GM18520 (cell line): ENCODE measurements around the gene EGFL8.
"Not testable (repeated sequence)": the region's sequence is repeated elsewhere in the genome, so short reads cannot be mapped to it uniquely, and the experiment has no call there.

Source experiments
- ATAC-seq: cut with Tn5 transposase; IDR thresholded peaks from one replicate; pipeline ENCODE4 v1.9.1; 2021; ENCODE audit not compliant: unreplicated experiment

Gene EGFL8

GRCh38 chr6:32182555-32182981, 18.2 kb downstream of the EGFL8 start:
- ATAC-seq = no peak

GRCh38 chr6:32183030-32183429, 18.6 kb downstream of the EGFL8 start:
- ATAC-seq = no peak

- no peak for ATAC-seq
Observed at GRCh38 chr6:32183483-32184083, 19.2 kb downstream of the EGFL8 start.

DNA sequence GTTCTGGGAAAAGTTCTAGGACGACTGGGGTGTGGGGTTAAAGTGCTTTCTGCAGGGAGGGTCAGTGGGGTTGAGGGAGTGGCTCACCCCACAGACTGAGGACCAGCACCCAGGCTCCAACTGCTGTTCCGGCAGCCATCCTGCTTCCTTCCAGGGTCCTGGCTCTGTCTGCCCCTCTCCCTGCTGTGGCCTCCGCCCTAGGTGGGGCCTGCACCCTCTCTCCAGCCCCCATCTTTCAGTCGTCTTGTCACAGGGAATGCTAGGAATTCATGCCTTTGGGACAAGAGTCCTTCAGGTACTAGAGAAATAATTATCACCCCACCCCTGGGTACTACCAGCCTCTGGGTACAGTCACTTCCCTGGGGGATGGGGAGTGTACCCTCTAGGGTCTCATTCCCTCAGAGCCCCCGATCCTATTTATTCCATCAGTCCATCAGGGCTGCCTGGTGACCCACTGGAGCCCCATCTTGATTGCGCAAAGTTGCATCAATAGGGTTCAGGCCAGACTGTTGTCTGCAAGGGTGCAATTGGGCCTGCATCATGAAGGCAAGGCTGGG, 19.8 kb downstream of the EGFL8 start, which contains the start of gene AGER:
AGER (minus strand) TSS at position 170 of the 557 bp plus-strand sequence; CDS start at position 139, 31 bp downstream.
- no peak for ATAC-seq

DNA sequence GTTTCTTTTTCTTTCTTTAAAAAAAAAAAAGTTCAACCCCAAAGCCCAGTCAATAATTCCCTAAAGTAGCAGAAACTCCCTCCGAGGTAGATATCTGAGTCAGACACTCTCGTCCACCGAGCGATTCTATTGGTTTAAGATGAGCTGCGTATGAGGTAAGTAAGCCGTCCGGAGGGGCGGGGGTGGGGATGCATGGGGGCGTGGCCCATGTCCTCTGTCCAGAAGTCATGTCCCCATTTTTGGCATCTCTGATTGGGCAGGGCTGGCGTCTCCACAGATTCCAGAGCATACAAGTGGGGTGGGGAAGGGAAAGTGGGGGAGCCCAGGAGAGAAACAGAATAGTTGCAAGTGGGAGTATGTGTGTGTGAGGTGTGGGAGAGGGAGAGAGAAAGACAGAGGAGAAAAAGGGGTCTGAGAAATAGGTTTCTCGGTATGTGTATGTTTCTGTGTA, 21.3 kb downstream of the EGFL8 start:
- ATAC-seq = not testable (repeated sequence)

- ATAC-seq = not testable (repeated sequence)
Observed at GRCh38 chr6:32186151-32186840, 21.9 kb downstream of the EGFL8 start.

DNA sequence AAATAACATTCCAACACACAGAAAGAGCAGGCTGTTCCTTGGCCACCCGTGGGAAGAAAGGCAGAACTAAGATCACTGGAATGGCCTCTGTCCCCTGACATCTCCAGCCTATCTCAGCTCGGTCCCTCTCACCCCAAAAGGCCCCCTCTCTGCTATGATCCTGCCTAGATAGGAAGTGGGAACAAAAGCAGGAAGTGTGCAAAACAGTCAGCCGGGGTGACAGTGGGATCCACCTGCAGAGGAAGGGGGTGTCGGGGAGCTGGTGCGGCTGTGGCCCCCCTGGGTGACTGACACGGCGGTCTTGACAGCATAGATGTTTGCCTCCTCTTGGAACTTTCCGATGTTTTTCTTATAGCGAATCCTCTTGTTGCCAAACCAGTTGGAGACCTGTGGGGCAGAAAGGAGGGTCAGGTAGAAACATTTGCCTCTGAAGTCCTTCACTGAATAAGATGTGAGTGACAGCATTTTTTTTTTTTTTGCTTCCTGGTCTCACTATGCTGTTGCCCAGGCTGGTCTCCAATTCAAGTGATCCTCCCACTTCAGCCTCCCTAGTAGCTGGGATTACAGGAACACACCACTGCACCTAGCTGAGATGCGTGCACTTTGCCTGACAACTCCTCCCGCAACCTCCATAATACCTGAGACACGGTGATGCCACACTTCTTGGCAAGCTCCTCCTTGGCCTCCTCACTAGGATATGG, 22.8 kb downstream of the EGFL8 start:
- ATAC-seq = no peak

- not testable (repeated sequence) for ATAC-seq
Observed at GRCh38 chr6:32187725-32188380, 23.5 kb downstream of the EGFL8 start.

DNA sequence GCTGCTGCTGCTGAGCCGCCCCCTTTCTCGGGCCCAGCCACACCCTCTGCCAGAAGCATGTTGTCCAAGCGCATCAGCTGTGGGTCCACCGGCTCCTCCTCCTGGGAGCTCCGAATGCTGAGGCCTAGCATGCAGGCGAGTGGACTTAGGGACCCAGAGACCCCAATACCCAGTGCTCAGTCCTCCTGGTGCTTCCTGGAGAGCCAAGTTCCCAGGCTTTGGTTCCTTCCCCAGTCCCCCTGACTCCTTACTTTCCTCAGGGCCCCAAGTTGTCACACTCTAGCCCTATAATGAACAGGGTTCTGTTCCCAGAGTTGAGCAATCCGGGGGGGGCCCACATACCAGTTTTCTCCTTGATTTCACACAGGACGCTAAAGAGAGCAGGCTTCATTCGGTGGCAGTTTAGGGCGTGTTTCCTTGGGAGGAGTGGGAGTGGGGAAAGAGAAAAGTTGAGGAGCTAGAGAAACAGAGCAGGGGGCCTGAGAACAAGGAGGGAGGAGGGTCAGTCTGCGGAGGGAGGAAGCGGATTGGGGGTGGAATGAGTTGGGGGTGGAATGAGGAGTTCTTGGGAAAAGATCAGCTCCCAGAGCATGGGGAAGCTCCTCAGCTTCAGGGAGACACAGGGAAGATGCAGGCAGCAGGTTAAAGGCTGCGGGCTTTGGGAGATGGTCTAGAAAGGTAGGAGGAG, 24.1 kb downstream of the EGFL8 start:
- ATAC-seq = no peak

GRCh38 chr6:32189069-32189741, 24.8 kb downstream of the EGFL8 start:
- ATAC-seq = no peak

- ATAC-seq = no peak
Observed at GRCh38 chr6:32189742-32190053, 25.3 kb downstream of the EGFL8 start.

GRCh38 chr6:32190054-32190851, 25.9 kb downstream of the EGFL8 start, which contains the start of gene PBX2:
Gene PBX2, minus strand, starts transcription at chr6:32190202. Its CDS starts 287 bp downstream, at chr6:32189915.
- ATAC-seq = no peak

- no peak for ATAC-seq
Observed at GRCh38 chr6:32190911-32191677, 26.7 kb downstream of the EGFL8 start.

DNA sequence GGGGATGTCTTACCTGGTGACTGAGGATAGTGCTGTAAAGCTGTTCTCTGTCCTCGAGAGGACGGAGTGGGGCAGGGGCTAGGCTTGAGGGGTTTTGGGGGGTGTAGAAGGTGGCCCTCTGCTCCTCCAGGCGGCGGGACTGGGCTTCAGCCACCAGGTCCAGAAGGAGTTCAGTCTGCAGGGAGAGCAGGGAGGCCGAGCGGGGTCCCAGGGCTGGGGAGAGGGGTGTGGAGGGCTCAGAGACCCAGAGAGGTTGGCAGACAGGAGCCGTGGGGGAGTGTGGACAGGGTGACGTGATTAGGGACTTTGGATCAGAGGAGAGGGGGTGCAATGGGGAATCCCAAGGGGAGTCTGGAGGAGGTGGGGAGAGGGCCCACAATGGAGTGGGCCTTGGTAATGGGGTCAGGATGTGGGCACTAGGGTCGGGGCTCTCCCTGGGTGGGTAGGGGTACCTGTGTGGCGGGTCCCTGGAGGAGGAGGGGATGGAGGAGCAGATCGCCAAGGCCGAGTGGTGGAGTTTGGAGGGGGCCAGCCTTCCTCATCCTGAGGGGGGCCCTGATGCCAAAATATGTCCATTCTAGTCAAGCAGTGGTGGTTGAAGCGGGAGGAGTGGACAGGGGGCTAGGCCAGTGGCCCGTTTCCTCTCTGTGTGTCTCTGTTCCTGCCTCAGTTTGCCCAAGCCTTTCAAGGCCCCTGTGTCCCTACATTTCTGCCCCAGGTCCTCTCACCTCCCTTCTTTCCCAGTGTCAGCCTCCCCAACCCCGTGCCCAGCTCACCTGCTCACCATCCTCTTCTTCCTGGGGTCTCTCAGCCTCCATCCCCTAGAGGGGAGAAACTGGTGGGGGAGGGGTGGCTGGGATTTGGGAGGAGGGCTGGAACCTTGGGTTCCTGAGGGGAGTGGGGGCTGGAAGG, 27.6 kb downstream of the EGFL8 start:
- ATAC-seq = no peak

GRCh38 chr6:32192608-32193039, 28.2 kb downstream of the EGFL8 start, which contains the start of gene GPSM3:
Gene GPSM3, minus strand, starts transcription at chr6:32192643. Its CDS starts 130 bp downstream, at chr6:32192513.
- ATAC-seq = no peak

DNA sequence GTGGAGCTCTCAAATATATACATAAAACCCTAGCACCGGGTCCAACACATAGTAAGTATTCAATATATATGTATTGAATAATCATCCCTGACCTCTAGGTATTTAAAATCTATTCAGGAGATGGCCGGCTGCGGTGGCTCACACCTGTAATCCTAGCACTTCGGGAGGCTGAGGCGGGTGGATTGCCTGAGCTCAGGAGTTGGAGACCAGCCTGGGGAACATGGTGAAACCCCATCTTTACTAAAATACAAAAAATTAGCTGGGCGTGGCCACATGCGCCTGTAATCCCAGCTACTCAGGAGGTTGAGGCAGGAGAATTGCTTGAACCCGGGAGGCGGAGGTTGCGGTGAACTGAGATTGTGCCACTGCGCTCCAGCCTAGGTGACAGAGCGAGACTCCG, 28.7 kb downstream of the EGFL8 start:
- ATAC-seq = not testable (repeated sequence)

DNA sequence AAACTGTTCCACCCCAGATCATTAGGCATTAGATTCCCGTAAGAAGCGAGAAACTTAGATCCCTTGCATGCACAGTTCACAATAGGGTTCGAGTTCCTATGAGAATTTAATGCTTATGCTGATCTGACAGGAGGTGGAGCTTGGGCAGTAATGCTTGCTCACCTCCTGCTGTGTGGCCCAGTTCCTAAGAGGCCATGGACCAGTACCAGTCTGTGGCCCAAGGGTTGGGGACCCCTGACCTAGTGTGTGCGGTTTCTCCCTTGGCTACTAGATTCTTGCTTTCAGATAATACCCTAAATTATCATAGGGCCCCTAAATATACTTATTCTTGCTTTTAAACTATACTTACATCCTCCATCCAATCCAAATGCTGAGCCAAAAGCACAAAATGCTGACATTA, 30.0 kb downstream of the EGFL8 start:
- ATAC-seq = no peak
